ENCODE measurements around the gene CHAC2.
"Not testable (repeated sequence)": the region's sequence is repeated elsewhere in the genome, so short reads cannot be mapped to it uniquely, and the experiment has no call there.

The CHAC2 gene

GRCh38 chr2:53767405-53768241, at the start of gene CHAC2:
TSS of gene CHAC2 (plus strand) at chr2:53767804. CDS start at chr2:53767887, 83 bp downstream.
- intact Hi-C loops (cut with DNase I) = no loop called here
- peak; percentile 74 to 97 (median 83) for DNase-seq

- DNase-seq; intact Hi-C loops (cut with DNase I): not testable (repeated sequence)
These were observed 46.7 kb upstream of the CHAC2 start for GRCh38 chr2:53720944-53721343.

- intact Hi-C loops (cut with DNase I) = no loop called here
- DNase-seq = no peak
These were observed 43.1 kb upstream of the CHAC2 start for GRCh38 chr2:53724536-53724935.

- intact Hi-C loops (cut with DNase I) = no loop called here
- no peak for DNase-seq
These were observed 41.9 kb upstream of the CHAC2 start for GRCh38 chr2:53725662-53726061.

GRCh38 chr2:53727921-53728320, 39.7 kb upstream of the CHAC2 start:
- intact Hi-C loops (cut with DNase I) = no loop called here
- DNase-seq = no peak

GRCh38 chr2:53729143-53729762, 38.4 kb upstream of the CHAC2 start:
- no peak for DNase-seq
- intact Hi-C loops (cut with DNase I) = no loop called here

- no peak for DNase-seq
- intact Hi-C loops (cut with DNase I) = loop anchor here (10.0 kb wide), 1 partner anchor 312 kb away; no protein-coding TSS in a partner anchor
These were observed 30.5 kb upstream of the CHAC2 start for GRCh38 chr2:53737091-53737490.

- no peak for DNase-seq
- intact Hi-C loops (cut with DNase I) = loop anchor here (10.0 kb wide), 1 partner anchor 314 kb away; no protein-coding TSS in a partner anchor
These were observed 28.6 kb upstream of the CHAC2 start for GRCh38 chr2:53739032-53739431.

GRCh38 chr2:53740170-53740569, 27.4 kb upstream of the CHAC2 start:
- no peak for DNase-seq
- intact Hi-C loops (cut with DNase I) = no loop called here

GRCh38 chr2:53744395-53745065, 23.1 kb upstream of the CHAC2 start:
- DNase-seq = no peak
- intact Hi-C loops (cut with DNase I) = no loop called here

- DNase-seq = no peak
- intact Hi-C loops (cut with DNase I) = no loop called here
These were observed 17.4 kb upstream of the CHAC2 start for GRCh38 chr2:53750041-53750768.

- no peak for DNase-seq
- intact Hi-C loops (cut with DNase I) = no loop called here
These were observed 15.9 kb upstream of the CHAC2 start for GRCh38 chr2:53751728-53752127.

GRCh38 chr2:53752385-53752784, 15.2 kb upstream of the CHAC2 start:
- intact Hi-C loops (cut with DNase I) = no loop called here
- DNase-seq = no peak

- intact Hi-C loops (cut with DNase I) = no loop called here
These were observed 14.6 kb upstream of the CHAC2 start for GRCh38 chr2:53753041-53753440.

GRCh38 chr2:53755121-53755520, 12.5 kb upstream of the CHAC2 start:
- no peak for DNase-seq
- intact Hi-C loops (cut with DNase I) = no loop called here

More at GRCh38 chr2:53753041-53753440, 14.6 kb upstream of the CHAC2 start:
- DNase-seq = no peak

GRCh38 chr2:53756644-53757043, 11.0 kb upstream of the CHAC2 start:
- intact Hi-C loops (cut with DNase I) = no loop called here
- peak in 1 of 10 donors; percentile 54 for DNase-seq

- DNase-seq = peak in 2 of 10 donors; percentile 75
- intact Hi-C loops (cut with DNase I) = not testable (repeated sequence)
These were observed 10.4 kb upstream of the CHAC2 start for GRCh38 chr2:53757206-53757605.

- no peak for DNase-seq
- intact Hi-C loops (cut with DNase I) = no loop called here
These were observed 1.8 kb upstream of the CHAC2 start for GRCh38 chr2:53765767-53766166.

GRCh38 chr2:53768242-53768542, 588 bp downstream of the CHAC2 start:
- intact Hi-C loops (cut with DNase I) = no loop called here
- peak in 4 of 10 donors; percentile 41 to 92 (median 72) for DNase-seq

- intact Hi-C loops (cut with DNase I) = no loop called here
- DNase-seq = no peak
These were observed 1.8 kb downstream of the CHAC2 start for GRCh38 chr2:53769318-53769945.

All from posterior cingulate gyrus (tissue), 11 donors.